ENCODE measurements around the gene LAPTM4A.

DNA sequence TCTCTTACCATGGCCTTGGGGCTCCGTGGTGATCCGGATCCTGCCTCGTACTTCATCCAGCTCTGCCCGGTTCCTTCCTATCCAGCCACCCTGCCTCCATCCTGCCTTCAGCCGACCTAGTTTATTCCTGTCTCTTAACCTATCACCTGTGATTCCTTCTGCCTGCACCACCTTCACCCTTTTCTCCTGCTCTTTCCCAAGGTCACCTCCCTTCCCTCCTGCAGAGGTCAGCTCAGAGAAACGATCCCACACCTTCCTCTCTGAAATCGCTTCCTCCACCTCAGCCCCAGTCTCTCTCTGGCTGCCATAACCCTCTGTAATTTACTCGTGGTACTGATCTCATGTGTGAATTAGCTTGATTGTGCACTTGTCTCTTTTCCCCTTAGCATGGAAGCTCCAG lies 23.5 kb upstream of the LAPTM4A start:
- no peak for TF ChIP-seq YY1 (IDR thresholded peaks at IDR 0.05; ENCODE audit: low read depth)
- no peak for TF ChIP-seq RAD21 (IDR thresholded peaks at IDR 0.05; ENCODE audit: low read depth)
- no peak for TF ChIP-seq MAX (IDR thresholded peaks at IDR 0.05)
- no peak for TF ChIP-seq REST (IDR thresholded peaks at IDR 0.05; ENCODE audit: low read depth)
- no peak for TF ChIP-seq NFIC (IDR thresholded peaks at IDR 0.05)
- TF ChIP-seq CEBPB (IDR thresholded peaks at IDR 0.05): no peak
- TF ChIP-seq ZBTB7A (IDR thresholded peaks at IDR 0.05; ENCODE audit: low read depth): no peak
- TF ChIP-seq EP300 (IDR thresholded peaks at IDR 0.05; ENCODE audit: borderline replicate concordance): no peak
- no peak for TF ChIP-seq TAF1 (IDR thresholded peaks at IDR 0.05; ENCODE audit: low read depth)
- TF ChIP-seq, protein P1, sequence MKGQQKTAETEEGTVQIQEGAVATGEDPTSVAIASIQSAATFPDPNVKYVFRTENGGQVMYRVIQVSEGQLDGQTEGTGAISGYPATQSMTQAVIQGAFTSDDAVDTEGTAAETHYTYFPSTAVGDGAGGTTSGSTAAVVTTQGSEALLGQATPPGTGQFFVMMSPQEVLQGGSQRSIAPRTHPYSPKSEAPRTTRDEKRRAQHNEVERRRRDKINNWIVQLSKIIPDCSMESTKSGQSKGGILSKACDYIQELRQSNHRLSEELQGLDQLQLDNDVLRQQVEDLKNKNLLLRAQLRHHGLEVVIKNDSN (IDR thresholded peaks at IDR 0.05): no peak
- no peak for TF ChIP-seq EGR1 (IDR thresholded peaks at IDR 0.05)
- TF ChIP-seq CREB1 (IDR thresholded peaks at IDR 0.05; ENCODE audit: low read depth): no peak
- TF ChIP-seq FOXM1 (IDR thresholded peaks at IDR 0.05; ENCODE audit: borderline replicate concordance, low read depth): no peak
- no peak for TF ChIP-seq TEAD4 (IDR thresholded peaks at IDR 0.05)

Data from Ishikawa (cell line).